Spleen (tissue), 7 donors: Measurements from ENCODE around the gene EMX1.

Experiments
- POLR2AphosphoS5 ChIP-seq, 3 donors: sonication (generic); formaldehyde crosslinking; IDR thresholded peaks; one replicate each; pipeline ENCODE4 v1.5.1; 2017; ENCODE audit warnings: antibody characterized with exemption in 3 of 3
- TF ChIP-seq, protein P1 (sequence below), 11 experiments: fragments of 200-600 bp in 7 of 11; fragments of 450-650 bp in 4 of 11; sonication (generic) in 4 of 11; IDR thresholded peaks in 8 of 11; conservative IDR thresholded peaks in 3 of 11; 1 replicate in 7 of 11; 2 replicates in 4 of 11; pipeline versions ENCODE4 v1.4.0 to v1.8.0; 2016 to 2021; ENCODE audit warnings: antibody characterized with exemption in 11 of 11, inconsistent platforms in 4 of 11, mild to moderate bottlenecking in 1 of 11
- donor health status: DM: no; HTN: no; CAD: no; lungs with moderate emphysema.
- donor health status: DM: no; HTN: no; CAD: no.
- donor health status: DM: no; HTN: no; CAD: no.

DNA sequence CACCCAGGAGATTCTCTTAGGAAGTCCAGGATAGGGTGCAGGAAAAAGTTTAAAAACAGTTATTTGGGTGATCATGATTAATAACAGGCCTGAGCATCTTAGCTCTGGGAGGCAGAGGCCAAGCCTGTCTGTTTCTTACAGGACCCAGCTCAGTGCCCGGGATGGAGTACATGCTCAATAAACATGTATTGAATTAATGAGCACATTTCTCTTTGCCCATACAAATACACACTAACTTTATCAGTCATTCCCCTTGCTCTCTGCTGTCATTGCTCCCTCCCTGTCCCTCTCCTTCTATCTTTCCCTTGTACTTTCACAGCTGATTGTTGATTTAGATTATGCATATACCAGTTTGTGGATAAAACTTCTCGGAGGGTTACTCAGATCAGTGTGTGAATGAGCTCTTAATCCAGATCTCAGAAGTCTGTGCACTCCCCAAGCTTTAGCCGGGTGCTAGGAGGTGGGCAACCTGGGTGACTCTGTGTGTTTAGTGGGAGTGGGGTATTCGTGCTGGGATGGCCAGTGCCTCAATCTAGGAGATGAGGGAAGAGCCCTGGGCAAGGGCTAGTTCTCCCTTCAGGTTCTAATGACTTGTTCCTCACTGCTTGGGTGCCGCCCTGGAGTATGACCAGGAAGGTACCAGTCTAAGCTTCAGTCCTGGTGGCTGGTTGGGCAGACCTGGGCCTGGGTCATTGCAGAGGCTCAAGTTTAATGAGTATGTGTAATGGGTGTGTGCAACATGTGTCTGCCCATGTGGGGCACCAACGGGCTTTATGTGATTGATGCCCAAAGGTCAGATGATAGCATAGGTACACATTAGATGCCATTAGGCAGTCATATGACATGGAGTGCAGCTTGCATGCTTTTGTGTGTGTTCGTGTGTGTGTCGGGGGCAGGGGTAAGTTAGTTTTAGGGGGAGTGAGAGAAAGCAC is 10.6 kb downstream of the EMX1 start:
- TF ChIP-seq, protein P1, sequence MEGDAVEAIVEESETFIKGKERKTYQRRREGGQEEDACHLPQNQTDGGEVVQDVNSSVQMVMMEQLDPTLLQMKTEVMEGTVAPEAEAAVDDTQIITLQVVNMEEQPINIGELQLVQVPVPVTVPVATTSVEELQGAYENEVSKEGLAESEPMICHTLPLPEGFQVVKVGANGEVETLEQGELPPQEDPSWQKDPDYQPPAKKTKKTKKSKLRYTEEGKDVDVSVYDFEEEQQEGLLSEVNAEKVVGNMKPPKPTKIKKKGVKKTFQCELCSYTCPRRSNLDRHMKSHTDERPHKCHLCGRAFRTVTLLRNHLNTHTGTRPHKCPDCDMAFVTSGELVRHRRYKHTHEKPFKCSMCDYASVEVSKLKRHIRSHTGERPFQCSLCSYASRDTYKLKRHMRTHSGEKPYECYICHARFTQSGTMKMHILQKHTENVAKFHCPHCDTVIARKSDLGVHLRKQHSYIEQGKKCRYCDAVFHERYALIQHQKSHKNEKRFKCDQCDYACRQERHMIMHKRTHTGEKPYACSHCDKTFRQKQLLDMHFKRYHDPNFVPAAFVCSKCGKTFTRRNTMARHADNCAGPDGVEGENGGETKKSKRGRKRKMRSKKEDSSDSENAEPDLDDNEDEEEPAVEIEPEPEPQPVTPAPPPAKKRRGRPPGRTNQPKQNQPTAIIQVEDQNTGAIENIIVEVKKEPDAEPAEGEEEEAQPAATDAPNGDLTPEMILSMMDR (IDR thresholded peaks at IDR 0.05 in 8 of 11, conservative IDR thresholded peaks at IDR 0.05 in 3 of 11) = no peak
- no peak for TF ChIP-seq POLR2AphosphoS5 (IDR thresholded peaks at IDR 0.05)
